Mononuclear cell (primary cell): ENCODE data around the gene TXNDC16. TPM values are rescaled to one million over a fixed set of nuclear protein-coding genes. Genes with fewer than 3 reads are reported as not detected.

Source experiments
- H3K27me3 ChIP-seq: 2 replicates; pipeline ENCODE4 v1.6.0; 2011; ENCODE audit warnings: low read length, control low read depth; ENCODE audit not compliant: insufficient read depth
- H3K4me1 ChIP-seq: 2 replicates; pipeline ENCODE4 v1.5.1; 2011; ENCODE audit warnings: mild to moderate bottlenecking, low read length, control low read depth; ENCODE audit not compliant: insufficient read depth
- H3K4me3 ChIP-seq: 2 replicates; pipeline ENCODE4 v1.5.1; 2011; ENCODE audit warnings: mild to moderate bottlenecking, low read length, moderate library complexity
- H3K9me3 ChIP-seq: 2 replicates; pipeline ENCODE4 v1.5.1; 2011; ENCODE audit warnings: low read depth, mild to moderate bottlenecking, control low read depth, low read length
- total RNA-seq: library from RNA; depleted of rRNA; stranded (reverse); fragments of >200 nt; gene quantifications from one replicate; pipeline ENCODE4 v1.2.3, GENCODE V29; 2012

Gene TXNDC16
- total RNA-seq, 1 donor, result 18.5 TPM

DNA sequence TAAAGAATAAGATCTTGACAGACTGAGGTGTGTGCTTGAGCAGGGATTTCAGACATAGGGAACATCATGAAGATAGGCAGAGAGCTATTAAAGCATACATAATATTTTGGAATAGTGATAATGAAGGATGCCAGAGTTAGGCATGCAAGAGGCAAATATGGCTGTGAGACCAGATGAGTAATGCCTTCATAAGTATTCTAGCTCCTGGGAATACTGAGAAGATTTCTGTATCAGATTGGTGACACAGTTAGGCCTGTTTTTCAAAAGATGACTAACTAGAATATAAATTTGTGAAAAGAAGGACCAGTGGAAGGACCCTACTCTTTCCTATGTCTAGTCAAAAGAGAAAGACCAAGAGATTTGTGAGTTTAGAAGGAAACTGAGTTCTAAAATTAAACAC is 108.8 kb downstream of the TXNDC16 start:
- Histone ChIP-seq H3K4me3 (no peak overlapping the region), H3K4me1 (no peaks in the 10 kb centered on the region), H3K27me3 (no peaks in the 10 kb centered on the region), H3K9me3 (no peaks in the 10 kb centered on the region)

DNA sequence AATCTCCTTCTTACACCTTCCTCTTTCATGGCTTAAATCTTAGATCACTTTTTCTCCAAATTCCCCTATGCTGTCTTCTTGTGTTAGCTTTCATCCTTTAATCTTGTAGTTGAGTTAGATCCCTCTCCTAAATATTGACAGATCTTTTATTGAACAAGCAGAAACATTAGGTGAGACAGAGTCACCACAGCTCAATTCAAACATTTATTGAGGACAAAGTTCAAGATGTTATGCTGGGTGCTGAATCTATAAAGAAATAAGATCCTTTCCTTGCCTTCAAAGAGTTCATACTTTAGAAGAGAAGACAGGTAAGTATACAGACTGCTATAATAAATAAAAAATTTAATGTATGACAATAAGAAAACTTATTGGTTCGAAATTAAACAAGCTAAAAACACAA is 109.7 kb downstream of the TXNDC16 start:
- Histone ChIP-seq H3K4me1 (no peaks in the 10 kb centered on the region), H3K4me3 (no peak overlapping the region), H3K9me3 (no peaks in the 10 kb centered on the region), H3K27me3 (no peaks in the 10 kb centered on the region)

DNA sequence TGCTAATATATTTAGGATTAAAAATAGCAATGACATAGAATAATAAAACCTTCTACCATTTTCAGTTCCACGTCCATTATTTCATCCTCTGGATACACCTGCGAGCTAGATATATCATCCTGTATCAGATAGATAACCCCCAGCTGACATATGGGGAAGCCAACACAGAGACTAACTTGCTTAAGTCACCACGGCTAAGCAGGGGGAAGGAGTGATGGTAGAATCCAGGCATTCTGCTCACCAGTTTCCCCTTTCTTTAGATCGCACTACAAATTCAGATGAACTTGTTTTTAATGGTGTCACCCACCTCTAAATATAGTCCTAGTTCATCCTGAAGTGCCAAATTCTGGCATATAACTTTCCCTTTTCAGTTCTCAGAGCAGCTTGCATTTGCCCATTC is 110.1 kb downstream of the TXNDC16 start:
- H3K27me3 ChIP-seq, result no peaks in the 10 kb centered on the region
- no peaks in the 10 kb centered on the region for H3K9me3 ChIP-seq
- no peak overlapping the region for H3K4me3 ChIP-seq
- H3K4me1 ChIP-seq, result no peaks in the 10 kb centered on the region

GRCh38 chr14:52439476-52439875 is 112.8 kb downstream of the TXNDC16 start:
- no peaks in the 10 kb centered on the region for H3K9me3 ChIP-seq
- no peak overlapping the region for H3K4me3 ChIP-seq
- H3K27me3 ChIP-seq, result no peaks in the 10 kb centered on the region
- no peaks in the 10 kb centered on the region for H3K4me1 ChIP-seq

GRCh38 chr14:52434955-52435354 is 117.3 kb downstream of the TXNDC16 start:
- no peaks in the 10 kb centered on the region for H3K27me3 ChIP-seq

DNA sequence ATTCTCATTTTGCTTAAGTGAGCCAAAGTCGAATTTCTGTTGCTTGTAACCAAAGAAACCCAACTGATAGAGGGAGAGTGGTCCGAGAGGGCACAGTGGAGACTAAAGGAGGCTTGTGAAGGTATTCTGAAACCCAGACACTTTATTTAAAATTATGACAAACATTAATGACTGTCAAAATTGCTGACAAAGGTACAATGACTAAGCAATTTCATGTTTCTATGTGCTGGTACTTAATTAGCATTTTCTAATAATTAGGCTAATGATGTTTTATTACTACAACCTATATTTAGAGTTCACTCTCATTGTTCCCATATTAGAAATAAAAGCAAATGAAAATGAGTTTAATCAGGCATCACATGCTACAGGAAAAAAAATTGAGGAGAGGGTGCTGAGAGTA is 121.8 kb downstream of the TXNDC16 start:
- Histone ChIP-seq H3K4me3 (no peak overlapping the region), H3K9me3 (no peaks in the 10 kb centered on the region), H3K4me1 (no peaks in the 10 kb centered on the region), H3K27me3 (no peaks in the 10 kb centered on the region)

More at GRCh38 chr14:52434955-52435354, 117.3 kb downstream of the TXNDC16 start:
- Histone ChIP-seq H3K4me3 (no peak overlapping the region), H3K4me1 (no peaks in the 10 kb centered on the region), H3K9me3 (no peaks in the 10 kb centered on the region)

GRCh38 chr14:52429451-52429850 is 122.9 kb downstream of the TXNDC16 start:
- Histone ChIP-seq H3K4me3 (no peak overlapping the region), H3K4me1 (no peaks in the 10 kb centered on the region)

GRCh38 chr14:52427460-52427859 is 124.8 kb downstream of the TXNDC16 start:
- H3K4me1 ChIP-seq, result no peaks in the 10 kb centered on the region
- no peak overlapping the region for H3K4me3 ChIP-seq
- no peaks in the 10 kb centered on the region for H3K27me3 ChIP-seq
- H3K9me3 ChIP-seq, result no peaks in the 10 kb centered on the region

More at GRCh38 chr14:52429451-52429850, 122.9 kb downstream of the TXNDC16 start:
- no peaks in the 10 kb centered on the region for H3K9me3 ChIP-seq
- H3K27me3 ChIP-seq, result no peaks in the 10 kb centered on the region

DNA sequence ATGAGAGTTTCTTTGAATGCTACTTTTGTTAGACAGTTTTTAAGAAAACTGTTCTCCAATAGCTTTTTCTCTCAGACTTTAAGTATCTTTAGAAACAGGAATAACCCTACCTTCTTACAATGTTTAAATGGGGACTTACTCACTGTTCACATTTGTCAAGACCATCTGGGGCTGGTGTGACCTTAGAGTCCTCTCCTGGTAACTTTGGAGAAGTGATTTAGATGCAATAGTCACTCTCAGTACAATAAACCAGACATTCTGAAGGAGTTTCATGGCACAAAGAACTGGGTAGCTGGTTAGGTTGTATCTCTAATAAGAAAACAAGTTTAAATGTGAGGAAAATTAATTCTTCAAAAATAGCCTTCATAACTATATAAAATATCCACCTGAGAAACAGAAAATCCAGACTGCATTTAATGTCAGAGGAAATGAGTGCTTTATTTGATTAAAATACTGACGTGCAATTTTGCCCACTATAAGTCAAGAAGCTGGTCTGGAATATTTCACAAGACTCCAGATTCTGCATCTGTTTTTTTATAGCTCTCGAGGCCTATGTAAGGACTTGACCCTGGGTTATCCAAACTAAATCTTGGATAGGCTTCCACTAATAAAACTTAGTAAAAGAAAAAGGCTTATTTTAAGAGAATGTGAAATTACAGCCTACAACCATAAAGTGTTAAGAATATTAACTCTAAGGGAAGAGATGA is 129.5 kb downstream of the TXNDC16 start:
- no peak overlapping the region for H3K4me3 ChIP-seq
- no peaks in the 10 kb centered on the region for H3K27me3 ChIP-seq
- H3K4me1 ChIP-seq, result no peaks in the 10 kb centered on the region
- no peaks in the 10 kb centered on the region for H3K9me3 ChIP-seq

GRCh38 chr14:52417139-52417538 is 135.2 kb downstream of the TXNDC16 start:
- Histone ChIP-seq H3K4me1 (no peaks in the 10 kb centered on the region), H3K27me3 (no peaks in the 10 kb centered on the region), H3K4me3 (no peak overlapping the region), H3K9me3 (no peaks in the 10 kb centered on the region)

DNA sequence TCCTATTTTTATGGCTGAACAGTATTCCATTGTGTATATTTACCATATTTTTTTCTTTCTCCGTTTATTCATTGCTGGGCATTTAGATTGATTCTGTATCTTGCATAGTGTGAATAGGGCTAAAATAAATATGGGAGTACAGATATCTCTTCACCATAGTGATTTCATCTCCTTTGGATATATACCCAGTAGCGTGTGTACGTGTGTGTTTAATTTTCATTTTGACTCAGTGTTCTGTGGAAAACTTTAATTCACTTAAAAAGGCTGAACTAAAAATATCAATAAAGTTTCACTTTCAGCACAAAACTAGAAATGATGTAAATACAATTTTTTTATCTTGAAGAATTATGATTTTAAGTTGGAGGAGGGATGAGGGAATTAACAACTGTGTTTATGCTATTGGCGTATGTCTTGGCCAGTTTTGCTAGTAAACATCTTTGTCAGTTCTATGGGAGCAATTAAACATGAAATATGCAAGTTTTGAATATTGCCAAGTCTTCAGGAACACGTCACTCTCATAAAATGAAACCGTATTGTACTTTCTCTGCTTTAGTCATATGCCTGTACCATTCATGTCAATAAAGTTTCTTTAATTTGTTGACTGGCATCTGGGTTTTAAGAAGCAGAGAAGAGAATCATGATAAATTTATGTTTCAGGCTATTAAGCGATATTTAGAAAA is 138.4 kb downstream of the TXNDC16 start:
- H3K9me3 ChIP-seq, result no peaks in the 10 kb centered on the region
- H3K4me3 ChIP-seq, result no peak overlapping the region
- no peaks in the 10 kb centered on the region for H3K27me3 ChIP-seq
- H3K4me1 ChIP-seq, result no peaks in the 10 kb centered on the region

GRCh38 chr14:52412426-52412825 is 139.9 kb downstream of the TXNDC16 start:
- Histone ChIP-seq H3K9me3 (no peaks in the 10 kb centered on the region), H3K4me1 (no peaks in the 10 kb centered on the region), H3K27me3 (peaks cover 4% of the 10 kb centered on the region), H3K4me3 (no peak overlapping the region)

DNA sequence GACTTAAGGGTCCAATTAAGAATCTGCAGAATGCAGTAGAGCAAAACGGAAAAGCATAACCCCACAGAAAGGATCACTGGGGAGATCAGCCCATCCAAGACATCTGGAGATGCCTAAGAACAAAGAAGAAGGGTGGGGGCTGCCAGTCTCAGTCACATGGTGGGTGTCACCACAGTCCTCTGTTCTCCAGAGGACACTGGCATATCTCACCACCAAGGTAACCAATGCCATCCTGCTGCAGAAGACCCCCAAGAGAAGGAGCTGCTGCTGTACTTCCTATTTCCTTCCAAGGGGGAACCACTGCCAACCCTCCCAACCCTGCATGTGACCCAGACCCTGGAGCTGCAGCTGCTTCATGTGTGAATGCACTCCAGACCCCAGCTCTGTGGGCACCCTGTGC is 147.0 kb downstream of the TXNDC16 start:
- H3K27me3 ChIP-seq, result peaks cover 26% of the 10 kb centered on the region
- peaks cover 32% of the 10 kb centered on the region for H3K4me1 ChIP-seq
- H3K4me3 ChIP-seq, result no peak overlapping the region
- H3K9me3 ChIP-seq, result no peaks in the 10 kb centered on the region

- H3K27me3 ChIP-seq, result peaks cover 34% of the 10 kb centered on the region
- H3K4me3 ChIP-seq, result no peak overlapping the region
- H3K4me1 ChIP-seq, result peaks cover 40% of the 10 kb centered on the region
- H3K9me3 ChIP-seq, result no peaks in the 10 kb centered on the region
These were observed 149.3 kb downstream of the TXNDC16 start for GRCh38 chr14:52402812-52403526.

DNA sequence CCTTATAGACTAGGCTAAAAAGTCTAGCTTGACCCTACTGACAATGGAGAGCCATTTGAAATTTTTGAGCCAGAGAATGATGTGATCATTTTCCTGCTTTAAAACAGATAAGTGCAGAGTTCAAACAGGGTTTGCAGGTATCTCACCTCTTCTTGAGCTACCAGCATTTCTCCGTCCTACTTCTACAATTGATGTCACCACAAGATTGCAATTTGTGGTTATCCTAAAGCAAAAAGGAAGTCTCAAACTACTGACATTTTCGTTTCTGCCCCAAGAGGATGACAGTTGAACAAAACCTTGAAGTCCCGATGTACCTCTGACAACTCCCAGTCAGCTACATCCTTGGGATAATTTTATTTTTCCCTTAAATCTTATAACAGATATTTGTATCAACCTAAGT is 151.5 kb downstream of the TXNDC16 start:
- Histone ChIP-seq H3K4me3 (no peak overlapping the region), H3K4me1 (peaks cover 45% of the 10 kb centered on the region), H3K27me3 (peaks cover 35% of the 10 kb centered on the region), H3K9me3 (no peaks in the 10 kb centered on the region)
